HUES6 (cell line): ENCODE results near the gene PTBP3.
"Not testable (repeated sequence)": the region's sequence is repeated elsewhere in the genome, so short reads cannot be mapped to it uniquely, and the experiment has no call there.

Experiments used
- H3K27ac ChIP-seq: 2 replicates; pipeline ENCODE4 v1.7.0; 2013; ENCODE audit warnings: low read depth, mild to moderate bottlenecking, low read length, inconsistent platforms
- H3K27me3 ChIP-seq: 2 replicates; pipeline ENCODE4 v1.6.1; 2013; ENCODE audit warnings: low read length; ENCODE audit not compliant: control insufficient read depth, insufficient read depth
- H3K36me3 ChIP-seq: 2 replicates; pipeline ENCODE4 v1.6.1; 2013; ENCODE audit warnings: low read length; ENCODE audit not compliant: control insufficient read depth, insufficient read depth
- H3K4me1 ChIP-seq: 2 replicates; pipeline ENCODE4 v1.6.1; 2013; ENCODE audit warnings: low read length; ENCODE audit not compliant: control insufficient read depth, insufficient read depth
- H3K4me3 ChIP-seq: 2 replicates; pipeline ENCODE4 v1.5.1; 2013; ENCODE audit warnings: low read depth, low read length
- H3K9ac ChIP-seq: one replicate; pipeline ENCODE4 v1.6.1; 2013; ENCODE audit warnings: mild to moderate bottlenecking, low read length
- H3K9me3 ChIP-seq: 2 replicates; pipeline ENCODE4 v1.6.1; 2013; ENCODE audit warnings: low read depth, low read length; ENCODE audit not compliant: control insufficient read depth, insufficient read depth

Gene PTBP3

DNA sequence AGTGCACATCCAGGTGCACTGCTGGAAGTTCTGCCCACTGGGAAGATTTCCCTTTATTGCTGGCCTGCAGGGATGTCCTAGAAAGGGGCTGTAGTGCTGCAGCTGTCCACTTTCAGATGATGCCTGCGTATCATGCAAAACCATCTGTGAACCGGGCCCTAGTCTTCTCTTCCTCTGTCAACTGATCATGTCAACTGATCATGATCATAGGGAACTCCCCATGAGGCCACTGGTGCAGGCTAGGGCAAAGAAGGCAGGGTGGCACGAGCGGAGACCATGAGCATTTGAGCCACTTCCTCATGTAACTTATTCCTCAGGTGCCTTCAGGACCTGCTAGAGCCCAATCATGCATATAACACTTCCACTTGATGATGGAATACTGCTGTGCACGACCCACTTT, 41.9 kb upstream of the PTBP3 start:
- Histone ChIP-seq H3K27me3 (no peaks in the 10 kb centered on the region), H3K36me3 (no peaks in the 10 kb centered on the region), H3K9me3 (peaks cover 28% of the 10 kb centered on the region), H3K4me1 (peaks cover 14% of the 10 kb centered on the region), H3K27ac (no peak overlapping the region), H3K4me3 (no peak overlapping the region), H3K9ac (no peak overlapping the region)

DNA sequence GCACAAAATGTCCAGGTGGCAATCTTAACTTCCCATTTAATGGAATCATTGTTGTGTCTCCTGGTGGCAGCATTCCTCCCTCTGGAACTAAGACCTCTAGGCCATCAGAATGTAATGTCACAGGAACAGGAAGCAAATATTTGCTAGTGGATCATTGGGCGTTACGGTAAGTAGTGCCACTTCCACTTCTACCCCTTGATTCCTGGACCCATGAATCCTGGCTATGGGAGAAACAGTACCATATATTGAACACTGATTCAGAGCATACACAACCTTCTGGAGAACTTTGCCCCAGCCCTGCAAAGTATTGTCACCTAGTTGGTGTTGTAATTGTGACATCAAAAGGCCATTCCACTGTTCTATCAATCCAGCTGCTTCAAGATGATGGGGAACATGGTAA, 40.8 kb upstream of the PTBP3 start:
- not testable (repeated sequence) for H3K4me3 ChIP-seq, H3K36me3 ChIP-seq, H3K9ac ChIP-seq, H3K27ac ChIP-seq, H3K27me3 ChIP-seq
- Histone ChIP-seq H3K4me1 (peaks cover 14% of the 10 kb centered on the region), H3K9me3 (peaks cover 39% of the 10 kb centered on the region)

DNA sequence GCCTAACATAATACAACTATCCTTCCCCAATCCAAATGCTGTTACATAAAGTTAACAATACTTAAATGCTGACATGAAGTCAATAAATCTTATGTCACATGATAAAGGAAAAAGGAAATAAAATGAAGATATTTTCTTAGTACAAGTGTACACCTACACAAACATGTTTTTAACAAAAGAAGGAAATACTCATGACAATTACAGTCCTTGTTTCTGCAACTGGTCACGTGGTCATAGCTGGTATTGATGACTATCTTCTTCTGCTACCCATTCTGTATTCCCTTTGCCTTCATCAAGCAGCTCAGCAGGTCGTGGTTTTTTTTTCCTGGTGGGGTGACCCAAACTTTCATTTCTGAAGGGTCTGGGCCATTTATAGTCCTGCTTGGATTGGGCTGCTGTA, 40.2 kb upstream of the PTBP3 start:
- Histone ChIP-seq H3K9me3 (peaks cover 44% of the 10 kb centered on the region), H3K4me1 (peaks cover 14% of the 10 kb centered on the region)
- not testable (repeated sequence) for H3K27me3 ChIP-seq, H3K9ac ChIP-seq, H3K27ac ChIP-seq, H3K36me3 ChIP-seq, H3K4me3 ChIP-seq

DNA sequence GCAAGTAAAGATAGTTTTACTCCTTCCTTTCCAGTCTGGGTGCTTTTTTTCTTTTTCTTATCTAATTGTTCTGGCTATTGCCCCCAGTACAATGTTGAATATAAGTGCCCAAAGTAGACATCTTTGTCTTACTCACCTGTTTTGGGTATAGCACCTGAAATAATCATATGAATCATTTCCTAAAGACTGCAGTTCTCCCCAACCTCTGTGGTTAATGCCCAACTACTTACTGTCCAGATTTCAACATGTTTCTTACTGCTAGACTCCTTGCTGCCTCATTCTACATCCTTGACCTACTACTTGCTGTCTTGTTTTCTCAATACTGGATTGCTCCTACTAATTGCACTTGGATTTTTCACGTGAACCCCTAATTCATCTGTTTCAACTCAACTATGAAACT, 37.6 kb upstream of the PTBP3 start:
- Histone ChIP-seq H3K36me3 (peaks cover 7% of the 10 kb centered on the region; the same call in 1 of the 2 replicates), H3K4me3 (no peak overlapping the region), H3K9ac (no peak overlapping the region), H3K27ac (no peak overlapping the region), H3K9me3 (peaks cover 60% of the 10 kb centered on the region), H3K4me1 (no peaks in the 10 kb centered on the region), H3K27me3 (no peaks in the 10 kb centered on the region)

DNA sequence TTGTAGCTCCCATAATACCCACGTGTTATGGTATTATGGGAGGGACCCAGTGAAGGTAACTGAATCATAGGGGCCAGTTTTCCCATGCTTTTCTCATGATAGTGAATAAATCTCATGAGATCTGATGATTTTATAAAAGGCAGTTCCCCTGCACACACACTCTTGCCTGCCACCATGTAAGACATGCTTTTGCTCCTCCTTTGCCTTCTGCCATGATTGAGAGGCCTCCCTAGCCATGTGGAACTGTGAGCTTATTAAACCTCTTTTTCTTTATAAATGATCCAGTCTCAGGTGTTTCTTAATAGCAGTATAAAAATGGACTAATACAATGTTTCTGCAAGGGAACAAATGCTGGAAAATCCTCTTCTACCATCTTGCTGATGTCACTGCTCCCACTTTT, 36.4 kb upstream of the PTBP3 start:
- no peaks in the 10 kb centered on the region for H3K4me1 ChIP-seq
- peaks cover 7% of the 10 kb centered on the region; the same call in 1 of the 2 replicates for H3K36me3 ChIP-seq
- no peak overlapping the region for H3K9ac ChIP-seq
- no peak overlapping the region for H3K27ac ChIP-seq
- no peak overlapping the region for H3K4me3 ChIP-seq
- H3K9me3 ChIP-seq: peaks cover 71% of the 10 kb centered on the region
- no peaks in the 10 kb centered on the region for H3K27me3 ChIP-seq

DNA sequence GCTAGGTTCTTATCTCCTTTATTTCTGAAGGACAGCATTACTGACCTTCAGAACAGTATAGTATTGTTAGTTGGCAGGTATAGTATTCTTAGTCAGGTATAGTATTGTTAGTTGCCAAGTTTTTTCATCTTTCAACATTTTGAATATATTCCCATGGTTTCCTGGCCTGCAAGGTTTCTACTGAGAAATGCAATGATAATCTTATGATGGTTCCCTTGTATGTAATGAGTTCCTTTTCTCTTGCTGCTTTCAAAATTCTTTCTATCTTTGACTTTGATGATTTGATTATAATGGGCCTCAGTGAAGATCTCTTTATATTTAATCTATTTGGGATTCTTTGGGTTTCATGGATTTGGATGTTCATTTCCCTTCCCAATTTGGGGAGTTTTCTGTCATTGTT, 34.0 kb upstream of the PTBP3 start:
- Histone ChIP-seq H3K27ac (no peak overlapping the region), H3K9me3 (peaks cover 62% of the 10 kb centered on the region), H3K4me1 (no peaks in the 10 kb centered on the region), H3K27me3 (no peaks in the 10 kb centered on the region), H3K4me3 (no peak overlapping the region), H3K9ac (no peak overlapping the region), H3K36me3 (peaks cover 7% of the 10 kb centered on the region; the same call in 1 of the 2 replicates)

DNA sequence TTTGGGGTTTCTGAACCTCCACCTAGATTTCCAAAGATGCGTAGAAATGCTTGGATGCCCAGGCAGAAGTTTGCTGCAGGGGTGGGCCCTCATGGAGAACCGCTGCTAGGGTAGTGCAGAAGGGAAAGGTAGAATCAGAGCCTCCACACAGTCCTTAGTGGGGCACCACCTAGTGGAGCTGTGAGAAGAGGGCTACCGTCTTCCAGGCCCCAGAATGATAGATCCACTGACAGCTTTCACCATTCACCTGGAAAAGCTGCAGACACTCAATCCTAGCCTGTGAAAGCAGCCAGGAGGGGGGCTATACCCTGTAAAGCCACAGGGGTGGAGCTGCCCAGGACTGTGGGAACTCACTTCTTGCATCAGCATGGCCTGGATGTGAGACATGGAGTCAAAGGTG, 33.2 kb upstream of the PTBP3 start:
- Histone ChIP-seq H3K27ac (no peak overlapping the region), H3K9me3 (peaks cover 57% of the 10 kb centered on the region), H3K4me3 (no peak overlapping the region), H3K27me3 (no peaks in the 10 kb centered on the region), H3K9ac (no peak overlapping the region), H3K36me3 (peaks cover 7% of the 10 kb centered on the region; the same call in 1 of the 2 replicates), H3K4me1 (no peaks in the 10 kb centered on the region)

DNA sequence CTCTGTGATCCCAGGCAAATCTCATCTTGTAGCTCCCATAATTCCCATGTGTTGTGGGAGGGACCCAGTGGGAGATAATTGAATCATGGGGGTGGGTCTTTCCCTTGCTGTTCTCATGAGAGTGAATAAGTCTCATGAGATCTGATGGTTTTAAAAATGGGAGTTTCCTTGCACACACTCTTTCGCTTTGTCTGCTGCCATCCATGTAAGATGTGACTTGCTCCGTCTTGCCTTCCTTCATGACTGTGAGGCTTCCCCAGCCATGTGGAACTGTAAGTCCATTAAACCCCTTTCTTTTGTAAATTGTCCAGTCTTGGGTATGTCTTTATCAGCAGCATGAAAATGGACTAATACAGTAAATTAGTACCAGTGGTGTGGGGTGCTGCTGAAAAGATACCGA, 31.8 kb upstream of the PTBP3 start:
- not testable (repeated sequence) for H3K9ac ChIP-seq, H3K4me1 ChIP-seq, H3K36me3 ChIP-seq, H3K27me3 ChIP-seq, H3K4me3 ChIP-seq, H3K27ac ChIP-seq
- peaks cover 48% of the 10 kb centered on the region for H3K9me3 ChIP-seq

DNA sequence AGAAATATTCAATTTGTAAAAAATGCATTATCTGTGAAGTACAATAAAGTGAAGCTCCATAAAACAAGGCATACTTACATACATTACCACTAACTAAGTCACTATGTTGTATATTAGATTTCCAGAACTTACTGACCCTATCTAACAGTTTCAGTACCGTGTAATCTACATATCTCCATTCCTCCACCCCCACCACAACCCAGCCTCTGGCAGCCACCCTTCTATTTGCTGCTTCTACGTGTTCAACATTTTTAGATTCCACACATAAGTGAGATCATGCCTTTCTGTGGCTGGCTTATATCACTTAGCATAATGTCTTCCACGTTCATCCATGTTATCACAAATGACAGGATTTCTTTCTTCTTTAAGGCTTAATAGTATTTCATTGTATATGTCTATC, 31.3 kb upstream of the PTBP3 start:
- Histone ChIP-seq H3K27ac (no peak overlapping the region), H3K9ac (no peak overlapping the region), H3K4me1 (no peaks in the 10 kb centered on the region), H3K9me3 (peaks cover 43% of the 10 kb centered on the region), H3K27me3 (no peaks in the 10 kb centered on the region), H3K36me3 (peaks cover 7% of the 10 kb centered on the region; the same call in 1 of the 2 replicates), H3K4me3 (no peak overlapping the region)

DNA sequence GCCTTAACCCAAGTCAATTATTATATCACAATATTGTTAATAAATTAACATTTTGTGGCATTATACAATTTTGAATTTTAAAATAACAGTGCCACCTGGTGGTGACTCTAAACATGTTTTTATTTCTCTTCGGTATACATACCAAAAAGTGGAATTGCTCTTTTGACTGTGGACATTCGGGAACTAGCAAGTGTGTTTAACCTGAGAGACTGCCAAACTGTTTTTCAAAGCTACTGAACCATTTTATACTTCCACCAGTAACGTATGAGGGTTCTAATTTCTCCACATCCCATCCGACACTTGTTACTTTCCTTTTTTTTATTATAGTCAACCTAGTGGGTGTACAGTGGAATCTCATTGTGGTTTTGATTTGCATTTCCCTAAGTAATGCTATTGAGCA, 28.2 kb upstream of the PTBP3 start:
- Histone ChIP-seq H3K9ac (no peak overlapping the region), H3K36me3 (no peaks in the 10 kb centered on the region), H3K9me3 (peaks cover 20% of the 10 kb centered on the region), H3K27ac (no peak overlapping the region), H3K4me3 (no peak overlapping the region), H3K27me3 (no peaks in the 10 kb centered on the region), H3K4me1 (no peaks in the 10 kb centered on the region)

DNA sequence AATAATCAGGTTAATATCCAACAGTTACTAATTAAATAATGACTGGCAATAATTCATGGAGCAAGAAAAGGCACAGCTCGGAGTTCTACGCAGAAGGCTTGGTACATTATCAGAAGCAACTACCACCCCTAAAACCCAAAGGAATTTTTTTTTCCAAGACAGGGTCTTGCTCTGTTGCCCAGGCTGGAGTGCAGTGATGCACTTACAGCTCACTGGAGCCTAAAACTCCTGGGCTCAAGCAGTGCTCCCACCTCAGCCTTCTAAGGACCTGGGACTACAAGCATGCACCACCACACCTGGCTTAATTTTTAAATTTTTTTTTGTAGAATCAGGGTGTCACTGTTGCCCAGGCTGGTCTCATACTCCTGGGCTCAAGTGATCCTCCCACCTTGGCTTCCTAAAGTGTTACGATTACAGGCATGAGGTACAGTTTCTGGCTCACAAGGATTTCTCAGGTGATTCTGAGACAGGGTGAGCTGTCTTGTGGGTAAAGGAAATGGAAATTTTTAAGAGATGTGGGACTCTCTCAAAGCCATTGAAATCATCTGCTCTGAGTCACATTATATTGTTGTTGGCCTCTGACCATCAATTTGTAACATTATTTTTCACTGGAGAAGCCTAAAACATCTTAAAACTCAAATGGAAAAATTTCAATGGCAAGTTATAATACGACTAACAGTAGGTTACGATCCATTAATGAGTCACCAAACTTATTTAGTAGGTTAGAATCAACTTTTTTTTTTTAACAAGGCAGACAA, 26.8 kb upstream of the PTBP3 start:
- H3K36me3 ChIP-seq: no peaks in the 10 kb centered on the region
- no peaks in the 10 kb centered on the region for H3K4me1 ChIP-seq
- H3K9ac ChIP-seq: no peak overlapping the region
- no peak overlapping the region for H3K4me3 ChIP-seq
- H3K27me3 ChIP-seq: no peaks in the 10 kb centered on the region
- no peak overlapping the region for H3K27ac ChIP-seq
- H3K9me3 ChIP-seq: peaks cover 8% of the 10 kb centered on the region
